NCI-H1092 treated with DMSO at 0.1 percent for 48 hours (cell line): ENCODE measurements around the gene MPV17L.
"Not testable (repeated sequence)": the region's sequence is repeated elsewhere in the genome, so short reads cannot be mapped to it uniquely, and the experiment has no call there.

Experiments used
- DNase-seq: peaks from one replicate; lab custom pipeline; 2025; lab: John Stamatoyannopoulos, UW

MPV17L gene

GRCh38 chr16:15395631-15396508 lies at the start of gene MPV17L:
Gene MPV17L (plus strand): TSS chr16:15395754. CDS start chr16:15395898, 144 bp downstream.
- DNase-seq: peak; percentile 33

DNA sequence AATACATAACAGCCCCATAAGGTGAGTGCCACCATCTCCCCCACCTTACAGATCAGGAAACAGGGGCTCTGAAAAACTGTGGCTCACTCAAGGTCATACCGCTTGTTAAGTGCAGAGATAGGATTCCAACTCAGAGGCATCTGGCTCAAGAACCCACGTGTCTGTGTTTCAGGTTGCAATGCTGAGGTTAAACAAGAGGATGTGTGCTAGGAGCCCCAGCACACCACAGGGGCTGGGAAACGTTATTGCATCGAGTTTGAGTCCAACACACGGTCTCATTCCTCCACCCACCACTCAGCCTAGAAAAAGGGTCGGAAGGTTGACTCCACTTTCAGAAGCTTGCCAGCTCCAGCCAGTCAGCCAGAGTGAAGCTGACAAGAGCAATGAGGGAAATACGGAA lies 46.8 kb upstream of the MPV17L start:
- DNase-seq: not testable (repeated sequence)

GRCh38 chr16:15351251-15351650 lies 44.3 kb upstream of the MPV17L start:
- not testable (repeated sequence) for DNase-seq

- DNase-seq: not testable (repeated sequence)
These were observed 43.8 kb upstream of the MPV17L start for GRCh38 chr16:15351745-15352144.

DNA sequence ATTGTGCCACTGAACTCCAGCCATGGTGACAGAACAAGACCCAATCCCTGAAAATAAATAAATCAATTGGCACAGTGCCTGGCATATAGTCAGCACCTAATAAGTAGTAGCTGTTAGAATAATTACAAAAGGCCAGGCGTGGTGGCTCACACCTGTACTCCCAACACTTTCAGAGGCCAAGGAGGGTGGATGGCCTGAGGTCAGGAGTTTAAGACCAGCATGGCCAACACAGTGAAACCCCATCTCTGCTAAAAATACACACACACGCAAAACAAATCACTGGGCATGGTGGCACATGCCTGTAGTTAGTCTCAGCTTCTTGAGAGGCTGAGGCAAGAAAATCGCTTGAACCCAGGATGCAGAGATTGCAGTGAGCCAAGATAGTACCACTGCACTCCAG lies 42.7 kb upstream of the MPV17L start:
- not testable (repeated sequence) for DNase-seq

GRCh38 chr16:15354846-15355245 lies 40.7 kb upstream of the MPV17L start:
- DNase-seq: not testable (repeated sequence)

GRCh38 chr16:15357495-15357894 lies 38.1 kb upstream of the MPV17L start:
- DNase-seq: not testable (repeated sequence)

GRCh38 chr16:15378194-15378593 lies 17.4 kb upstream of the MPV17L start, which contains the start of gene NPIPA5:
Gene NPIPA5 (minus strand): TSS chr16:15378294. CDS start chr16:15378294, 0 bp downstream.
- DNase-seq: not testable (repeated sequence)

DNA sequence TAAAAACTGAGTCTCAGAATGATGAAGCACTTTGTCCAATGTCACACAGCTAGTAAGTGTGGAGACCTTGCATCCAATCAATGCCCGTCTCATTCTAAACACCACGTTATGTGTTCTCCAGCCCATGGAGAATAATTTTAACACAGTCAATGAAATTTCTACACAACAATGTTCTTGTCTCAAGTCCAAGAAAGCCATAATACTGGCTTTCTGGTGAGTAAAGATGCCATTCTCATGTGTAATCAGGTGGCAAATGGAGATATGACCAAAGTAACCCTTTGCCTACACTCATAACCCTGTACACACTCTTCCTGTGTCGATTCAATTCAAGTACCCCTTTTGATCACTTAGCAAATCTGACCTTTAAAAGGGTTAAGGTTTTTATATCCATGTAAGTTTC lies 12.7 kb upstream of the MPV17L start:
- DNase-seq: not testable (repeated sequence)

DNA sequence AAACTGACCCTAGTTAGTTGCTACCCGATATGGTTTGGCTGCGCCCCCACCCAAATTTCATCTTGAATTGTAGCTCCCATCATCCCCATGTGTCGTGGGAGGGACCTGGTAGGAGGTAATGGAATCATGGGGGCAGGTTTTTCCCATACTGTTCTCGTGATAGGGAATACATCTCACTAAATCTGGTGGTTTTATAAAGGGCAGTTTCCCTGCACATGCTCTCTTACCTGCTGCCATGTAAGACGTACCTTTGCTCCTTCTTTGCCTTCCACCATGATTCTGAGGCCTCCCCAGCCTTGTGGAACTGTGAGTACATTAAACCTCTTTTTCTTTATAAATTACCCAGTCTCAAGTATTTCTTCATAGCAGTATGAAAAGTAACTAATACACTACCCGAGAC lies 7.5 kb upstream of the MPV17L start:
- not testable (repeated sequence) for DNase-seq

DNA sequence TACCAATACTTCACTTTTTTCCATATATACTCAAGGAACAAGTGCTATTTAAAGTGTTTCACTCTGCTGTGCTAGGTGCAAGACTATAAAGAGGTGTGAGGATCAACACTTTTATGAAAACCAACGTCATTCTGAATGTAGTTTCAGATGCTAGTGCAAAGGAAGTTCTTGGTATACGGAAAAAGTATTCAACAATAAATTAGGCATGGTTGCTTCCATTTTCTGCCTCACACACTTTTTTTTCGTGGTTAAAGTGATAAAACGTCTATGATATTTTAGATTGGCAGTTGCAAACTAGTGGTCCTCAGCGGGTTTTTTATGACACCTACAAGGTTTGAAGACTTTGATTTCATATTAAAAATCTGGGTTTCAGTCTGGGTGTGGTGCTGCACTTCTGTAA lies 5.6 kb upstream of the MPV17L start:
- DNase-seq: not testable (repeated sequence)

DNA sequence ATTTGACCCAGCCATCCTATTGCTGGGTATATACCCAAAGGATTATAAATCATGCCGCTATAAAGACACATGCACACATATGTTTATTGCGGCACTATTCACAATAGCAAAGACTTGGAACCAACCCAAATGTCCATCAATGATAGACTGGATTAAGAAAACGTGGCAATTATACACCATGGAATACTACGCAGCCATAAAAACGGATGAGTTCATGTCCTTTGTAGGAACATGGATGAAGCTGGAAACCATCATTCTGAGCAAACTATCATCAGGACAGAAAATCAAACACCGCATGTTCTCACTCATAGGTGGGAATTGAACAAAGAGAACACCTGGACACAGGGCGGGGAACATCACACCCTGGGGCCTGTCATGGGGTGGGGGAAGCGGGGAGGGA lies 2.5 kb upstream of the MPV17L start:
- DNase-seq: not testable (repeated sequence)

DNA sequence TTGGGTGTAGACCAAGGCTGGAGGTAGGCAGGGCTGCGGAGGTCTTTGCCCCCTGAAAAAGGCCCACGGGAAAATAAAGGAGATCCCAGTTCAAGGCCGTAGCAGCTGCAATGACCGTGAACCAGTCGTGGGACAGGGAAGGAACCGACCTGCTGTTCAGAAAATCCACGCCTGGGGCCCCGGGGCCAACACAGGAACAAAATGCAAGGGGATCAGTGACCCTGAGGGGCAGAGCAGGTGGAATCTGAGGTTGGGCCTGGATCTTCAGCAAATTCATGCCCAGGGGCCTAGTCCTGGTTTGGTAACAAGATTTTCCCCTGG lies 915 bp downstream of the MPV17L start:
- DNase-seq: not testable (repeated sequence)

DNA sequence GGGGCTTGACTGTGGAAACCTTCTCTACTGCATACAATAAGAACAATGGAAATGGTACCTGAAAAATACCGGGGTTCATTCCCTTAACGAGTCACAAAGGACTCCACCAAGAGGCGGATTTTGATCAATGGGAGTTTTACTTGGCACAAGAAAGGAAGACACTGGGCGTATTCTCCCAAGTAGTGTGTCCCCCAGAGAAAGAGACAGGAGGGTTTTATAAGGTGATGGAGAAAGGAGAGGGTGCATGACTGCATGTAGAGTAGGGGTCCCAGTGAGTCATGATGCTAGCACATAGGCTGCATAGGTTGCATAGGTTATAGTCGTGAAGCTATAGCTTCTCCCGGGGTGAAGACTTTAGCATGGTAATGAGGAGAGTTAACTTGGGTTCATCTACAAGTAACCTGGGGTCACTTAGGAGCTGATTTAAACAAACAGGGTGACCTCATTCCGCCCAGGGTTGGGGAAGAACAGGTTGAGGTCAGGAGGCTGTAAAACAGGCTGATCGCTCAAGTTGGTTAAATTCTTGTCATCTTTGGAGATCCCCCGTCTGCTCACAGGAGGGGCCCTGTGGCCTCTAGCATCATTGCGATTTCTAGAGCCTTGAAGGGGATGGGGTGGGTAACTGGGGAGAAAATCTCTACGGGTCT lies 1.5 kb downstream of the MPV17L start:
- DNase-seq: no peak

- DNase-seq: no peak
These were observed 3.2 kb downstream of the MPV17L start for GRCh38 chr16:15398618-15399316.

GRCh38 chr16:15399317-15399716 lies 3.8 kb downstream of the MPV17L start:
- DNase-seq: no peak

DNA sequence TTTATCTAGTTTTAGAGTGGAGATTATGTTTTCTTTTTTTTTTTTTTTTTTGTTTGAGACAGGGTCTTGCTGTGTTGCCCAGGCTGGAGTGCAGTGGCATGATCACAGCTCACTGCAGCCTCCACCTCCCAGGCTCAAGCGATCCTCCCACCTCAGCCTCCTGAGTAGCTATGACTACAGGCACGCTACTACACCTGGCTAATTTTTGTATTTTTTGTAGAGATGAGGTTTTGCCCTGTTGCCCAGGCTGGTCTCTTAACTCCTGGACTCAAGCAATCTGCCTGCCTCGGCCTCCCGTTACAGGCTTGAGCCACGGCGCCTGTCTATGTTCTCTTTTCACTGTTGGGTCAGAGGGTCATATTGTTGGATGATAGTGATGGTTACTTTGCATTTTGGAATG lies 4.8 kb downstream of the MPV17L start:
- DNase-seq: not testable (repeated sequence)

- no peak for DNase-seq
These were observed 6.4 kb downstream of the MPV17L start for GRCh38 chr16:15401972-15402371.

- DNase-seq: no peak
These were observed 7.9 kb downstream of the MPV17L start for GRCh38 chr16:15403392-15403995.

- DNase-seq: not testable (repeated sequence)
These were observed 8.5 kb downstream of the MPV17L start for GRCh38 chr16:15404091-15404490.

GRCh38 chr16:15404792-15405191 lies 9.2 kb downstream of the MPV17L start:
- DNase-seq: no peak

DNA sequence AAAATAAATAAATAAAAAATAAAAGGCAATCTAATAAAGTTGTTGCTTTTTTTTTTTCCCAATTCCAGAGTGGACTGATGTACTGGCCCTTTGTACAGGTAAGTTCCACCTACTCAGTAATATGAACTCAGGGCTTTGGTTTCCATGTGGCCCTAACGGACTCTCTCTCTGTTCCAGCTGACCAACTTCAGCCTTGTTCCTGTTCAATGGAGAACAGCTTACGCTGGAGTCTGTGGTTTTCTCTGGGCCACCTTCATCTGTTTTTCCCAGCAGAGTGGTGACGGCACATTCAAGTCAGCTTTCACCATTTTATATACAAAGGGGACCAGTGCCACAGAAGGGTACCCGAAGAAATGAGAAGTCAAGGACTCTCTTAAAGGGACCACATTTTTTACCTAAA lies 12.2 kb downstream of the MPV17L start:
- DNase-seq: not testable (repeated sequence)
